Fibroblast of skin of abdomen (primary cell): Measurements from ENCODE around the gene PARVB.

Experiments used
- DNase-seq: peaks from one replicate; pipeline ENCODE4 v3.0.0-alpha.2; 2013

The PARVB gene

DNA sequence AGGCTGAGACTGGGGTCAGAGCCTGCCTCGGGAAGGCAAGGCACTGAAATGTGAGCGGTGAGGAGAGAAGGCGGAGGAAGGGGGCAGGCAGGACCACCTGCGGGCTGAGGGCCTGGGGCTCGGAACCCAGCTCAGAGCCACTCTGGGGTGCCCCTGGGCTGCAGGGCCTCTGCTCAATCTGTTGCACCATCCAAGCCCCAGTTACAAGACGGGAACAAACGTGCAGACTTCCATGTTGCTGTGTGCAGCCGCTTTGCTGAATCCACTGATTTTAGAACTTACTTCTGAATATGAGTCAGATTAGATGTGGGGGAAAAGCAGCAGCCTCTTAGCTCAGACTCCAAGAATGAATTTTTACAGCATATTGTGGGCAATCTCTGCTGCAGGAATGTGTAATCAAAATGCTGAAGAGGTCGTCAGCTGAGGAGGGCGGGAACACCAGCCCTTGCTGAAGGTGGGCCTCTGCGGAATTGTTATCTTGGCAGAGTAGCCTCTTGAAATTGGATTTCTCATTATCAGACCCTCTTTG, 178.2 kb downstream of the PARVB start:
- DNase-seq: peak; percentile 86

GRCh38 chr22:44203203-44203602, 179.1 kb downstream of the PARVB start:
- no peak for DNase-seq

DNA sequence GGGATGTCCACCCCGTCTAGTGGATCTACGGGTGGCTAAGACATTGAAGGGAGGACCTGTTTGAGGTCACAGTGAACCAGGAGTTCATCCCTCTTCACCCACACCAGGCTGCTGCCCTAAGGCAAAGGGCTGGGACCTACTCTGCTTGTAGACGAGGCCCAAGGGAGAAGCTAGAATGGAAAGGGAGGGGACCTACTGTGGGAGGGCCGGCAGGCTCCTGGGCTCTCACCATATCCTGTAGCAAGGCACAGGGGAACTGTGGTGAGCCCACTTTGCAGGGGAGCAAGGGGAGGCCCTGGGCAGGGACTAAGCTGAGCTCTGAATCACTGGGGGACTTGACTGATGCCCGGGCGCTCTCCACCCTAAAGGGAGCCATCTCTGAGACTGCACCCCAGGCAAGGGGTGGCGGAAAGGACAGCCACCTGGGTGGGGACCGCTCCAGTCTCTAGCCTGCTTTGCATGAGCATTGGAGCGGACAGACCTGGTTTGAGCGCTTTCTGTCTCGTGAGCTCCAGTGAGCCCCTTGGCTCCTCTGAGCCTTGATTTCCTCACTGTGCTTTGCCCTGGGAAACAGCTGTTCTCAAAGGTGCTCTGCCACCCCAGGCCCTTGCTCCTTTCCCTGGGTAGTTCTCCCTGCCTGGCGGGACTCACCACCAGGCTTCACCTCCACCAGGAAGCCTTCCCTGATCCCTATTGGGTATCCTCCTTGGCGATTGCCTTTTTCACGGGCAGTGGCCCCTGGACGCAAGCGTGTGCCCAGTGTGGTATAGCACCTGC, 180.8 kb downstream of the PARVB start:
- DNase-seq: no peak

DNA sequence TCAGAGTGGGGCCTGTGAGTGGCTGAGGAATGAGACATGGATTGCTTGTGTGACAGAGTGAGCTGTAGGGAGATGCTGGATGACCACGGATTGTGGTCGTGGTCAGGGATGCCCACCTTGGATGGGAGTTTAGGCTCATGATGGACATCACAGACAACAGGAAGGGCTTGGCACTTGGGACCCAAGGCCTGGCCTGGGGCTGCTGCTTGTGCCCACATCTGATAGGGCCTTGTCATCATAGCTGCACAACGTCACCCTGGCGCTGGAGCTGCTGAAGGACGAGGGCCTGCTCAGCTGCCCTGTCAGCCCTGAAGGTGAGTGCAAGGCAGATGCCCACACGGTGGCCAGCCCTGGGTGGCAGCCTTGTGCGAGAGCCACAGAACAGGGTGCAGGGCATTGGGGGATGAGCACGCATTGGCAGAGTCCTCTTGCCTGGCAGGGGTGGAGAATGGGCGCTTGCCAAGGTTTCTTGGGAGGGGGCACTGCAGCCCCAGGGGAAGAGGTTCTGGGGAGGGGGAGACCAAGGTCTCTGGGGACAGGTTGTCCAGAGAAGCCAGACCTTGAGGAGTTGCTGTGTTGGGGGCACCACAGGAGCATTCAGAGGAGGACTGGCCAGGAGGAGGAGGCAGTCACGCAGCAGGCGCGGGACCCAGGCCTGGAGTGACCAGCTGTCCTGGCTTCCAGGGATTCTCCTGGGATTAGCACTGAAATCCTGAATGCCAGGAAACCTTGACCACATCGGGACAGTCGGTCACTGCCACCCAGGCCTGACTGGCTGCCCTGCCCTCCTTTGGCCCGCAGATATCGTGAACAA, 181.6 kb downstream of the PARVB start:
- DNase-seq: no peak

DNA sequence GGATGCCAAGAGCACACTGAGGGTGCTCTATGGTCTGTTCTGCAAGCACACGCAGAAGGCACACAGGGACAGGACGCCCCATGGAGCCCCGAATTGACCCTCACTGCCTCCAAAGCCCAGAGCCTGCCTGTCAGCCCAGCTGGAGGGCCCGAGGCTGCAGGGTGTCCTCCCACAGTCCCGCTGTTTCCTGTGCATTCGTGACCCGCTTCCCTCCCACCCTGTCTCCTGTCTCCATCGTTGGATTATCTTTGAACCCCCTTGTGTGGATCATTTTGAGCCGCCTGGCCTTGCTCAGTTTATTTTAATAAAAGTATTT, 182.2 kb downstream of the PARVB start:
- DNase-seq: no peak

- no peak for DNase-seq
Observed at GRCh38 chr22:44206696-44207095, 182.6 kb downstream of the PARVB start.

GRCh38 chr22:44207173-44207980, 183.3 kb downstream of the PARVB start:
- no peak for DNase-seq

DNA sequence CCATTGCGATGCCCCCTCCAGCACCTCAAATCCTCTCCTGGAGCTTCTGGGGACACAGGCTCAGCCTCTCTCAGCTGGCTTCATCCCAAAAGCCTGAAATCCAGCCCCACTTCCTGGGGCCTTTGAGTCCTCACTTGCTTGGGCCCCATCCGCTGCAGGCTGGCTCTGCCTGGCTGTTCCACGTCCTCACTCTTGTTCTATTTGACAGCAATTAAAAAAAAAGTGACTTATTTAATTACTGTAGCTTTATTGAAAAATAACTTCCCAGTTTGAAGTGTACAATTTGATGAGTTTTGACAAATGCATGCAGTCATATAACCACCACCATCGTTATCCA, 183.8 kb downstream of the PARVB start:
- DNase-seq: no peak

GRCh38 chr22:44209343-44209742, 185.2 kb downstream of the PARVB start:
- DNase-seq: no peak

DNA sequence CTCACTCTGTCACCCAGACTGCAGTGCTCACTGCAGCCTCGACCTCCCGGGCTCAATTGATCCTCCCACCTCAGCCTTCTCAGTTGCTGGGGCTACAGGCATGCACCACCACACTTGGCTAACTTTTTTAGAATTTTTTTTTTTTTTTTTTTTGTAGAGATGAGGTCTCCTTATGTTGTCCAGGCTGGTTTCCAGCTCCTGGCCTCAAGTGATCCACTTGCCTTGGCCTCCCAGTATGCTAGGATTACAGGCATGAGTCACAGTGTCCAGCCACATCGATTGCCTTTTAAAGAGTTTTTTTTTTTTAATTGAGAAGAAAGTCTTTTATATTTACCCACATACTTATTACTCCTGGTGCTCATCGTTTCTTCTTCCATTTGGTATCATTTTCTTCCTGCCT, 186.6 kb downstream of the PARVB start:
- DNase-seq: peak; percentile 38

- no peak for DNase-seq
Observed at GRCh38 chr22:44211256-44211945, 187.3 kb downstream of the PARVB start.

- DNase-seq: peak; percentile 21
Observed at GRCh38 chr22:44211946-44212930, 188.1 kb downstream of the PARVB start.

DNA sequence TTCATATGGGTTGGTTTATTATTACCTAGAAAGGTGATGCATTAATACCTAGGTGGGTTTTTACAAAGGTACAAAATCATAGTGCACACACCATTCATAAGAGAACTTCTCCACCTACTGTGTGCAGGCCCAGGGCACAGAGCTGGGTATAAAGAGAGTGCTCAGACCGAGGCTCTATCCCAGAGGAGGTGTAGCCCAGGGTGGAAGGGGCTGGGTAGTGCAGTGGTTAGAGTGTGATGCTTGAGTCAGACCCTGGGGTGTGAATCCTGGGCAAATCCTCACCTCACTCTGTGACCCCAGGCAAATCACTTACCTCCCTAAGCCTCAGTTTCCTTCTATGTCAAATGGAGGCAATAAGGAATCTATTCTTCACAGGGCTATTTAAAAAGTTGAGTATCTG, 188.8 kb downstream of the PARVB start:
- no peak for DNase-seq

GRCh38 chr22:44213489-44214043, 189.5 kb downstream of the PARVB start:
- DNase-seq: no peak

- no peak for DNase-seq
Observed at GRCh38 chr22:44214187-44214586, 190.1 kb downstream of the PARVB start.

DNA sequence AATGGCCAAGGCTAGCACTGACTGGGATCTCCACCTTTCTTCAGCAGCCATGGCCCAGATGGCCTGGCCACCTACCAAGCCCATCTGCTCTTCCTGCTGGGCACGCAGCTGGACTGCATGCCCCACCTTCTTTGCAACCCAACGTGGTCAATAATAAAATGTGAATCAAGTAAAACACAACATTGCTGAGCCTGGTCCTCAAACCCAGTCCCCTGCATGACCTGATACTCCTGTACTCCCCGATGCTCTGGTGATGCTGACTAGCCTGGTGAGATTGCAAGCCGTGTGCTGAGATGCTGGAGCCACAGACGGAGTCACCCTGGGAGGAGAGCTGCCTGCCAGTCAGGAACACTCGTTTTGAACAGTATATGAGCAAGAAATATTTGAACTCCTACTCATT, 190.7 kb downstream of the PARVB start:
- no peak for DNase-seq

DNA sequence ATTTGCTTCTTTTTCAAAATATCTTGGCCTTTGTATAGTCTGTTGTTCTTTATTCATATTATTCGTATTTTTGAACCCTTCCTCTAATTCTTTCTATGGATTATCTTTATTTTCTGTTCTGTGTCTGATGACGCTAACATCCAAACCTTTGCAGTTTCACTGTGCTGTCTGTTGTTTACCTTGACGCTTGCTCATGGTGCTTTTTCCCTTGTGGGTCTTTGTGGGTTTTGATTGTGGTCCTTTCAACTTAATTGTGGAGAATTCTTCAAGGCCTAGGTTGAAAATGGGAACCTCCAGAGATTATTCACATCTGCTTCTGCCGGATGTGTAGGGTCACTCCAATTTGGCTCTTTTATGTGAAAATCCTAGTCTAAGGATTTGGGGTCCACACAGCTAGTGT, 191.2 kb downstream of the PARVB start:
- no peak for DNase-seq

GRCh38 chr22:44217346-44217745, 193.2 kb downstream of the PARVB start:
- DNase-seq: no peak

GRCh38 chr22:44218071-44218470, 194.0 kb downstream of the PARVB start:
- DNase-seq: no peak

DNA sequence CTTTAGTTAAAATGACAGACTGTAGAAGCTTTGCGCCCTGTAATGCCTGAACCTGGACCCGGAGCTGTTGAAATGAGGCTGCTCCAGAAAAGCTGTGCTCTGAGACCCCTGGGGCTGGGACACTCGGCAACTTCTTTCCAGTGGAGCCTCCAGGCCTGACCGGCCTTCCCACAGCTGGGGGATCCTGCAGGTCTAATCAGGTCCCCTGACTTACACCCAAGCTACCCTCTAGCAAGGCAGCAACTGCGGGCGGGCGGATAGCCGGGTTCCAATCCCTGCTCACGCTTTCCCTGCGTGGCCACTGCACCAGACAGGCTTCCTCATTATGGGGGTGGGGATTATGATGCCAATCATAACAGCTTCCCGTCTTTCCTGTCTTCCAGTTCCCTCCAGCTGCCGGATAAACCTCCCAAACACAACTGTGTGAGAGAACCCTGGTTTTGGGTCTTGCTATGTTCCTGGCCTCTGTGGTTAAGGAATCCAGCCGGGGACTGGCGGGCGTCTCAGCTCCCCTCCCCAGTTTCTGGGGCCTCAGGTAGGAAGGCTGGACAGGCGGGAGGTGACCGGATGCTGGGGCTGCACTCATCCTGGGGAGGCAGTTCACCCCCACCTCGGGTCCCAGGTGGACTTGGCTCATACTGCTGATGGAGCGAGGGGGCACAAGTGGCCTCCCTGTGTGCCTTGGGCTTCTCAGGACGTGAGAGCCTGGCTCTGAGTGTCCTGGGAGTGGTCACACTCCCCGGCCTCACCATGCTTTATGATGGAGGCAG, 195.2 kb downstream of the PARVB start:
- no peak for DNase-seq
